ENCODE measurements around the gene TMC5.

The TMC5 gene

GRCh38 chr16:19527161-19527560 lies 109.5 kb downstream of the TMC5 start:
- Histone ChIP-seq H2AK5ac (ENCODE audit: low read length) (no peak overlapping the region), H3K79me1 (ENCODE audit: low read length) (no peaks in the 10 kb centered on the region), H3K79me2 (ENCODE audit: control insufficient read depth, insufficient read depth, low read length, poor library complexity) (peaks cover 2% of the 10 kb centered on the region), H4K91ac (ENCODE audit: low read depth, low read length) (no peak overlapping the region), H2BK12ac (ENCODE audit: low read length) (no peak overlapping the region), H3K4me1 (ENCODE audit: control insufficient read depth in 1 of 2, insufficient read depth in 2 of 2, low read length in 2 of 2) (peaks cover 0 to 2% of the 10 kb centered on the region in 2 experiments), H2BK120ac (ENCODE audit: insufficient read depth, low read length, poor library complexity) (no peak overlapping the region), H3K23ac (ENCODE audit: low read length) (no peak overlapping the region), H2BK5ac (ENCODE audit: low read depth, low read length, poor library complexity) (no peak overlapping the region), H3K4me2 (ENCODE audit: low read length) (no peak overlapping the region), H3K27me3 (ENCODE audit: insufficient read depth, low read length) (no peaks in the 10 kb centered on the region), H4K12ac (ENCODE audit: low read depth, low read length) (no peak overlapping the region), H3K9me3 (ENCODE audit: insufficient read depth, low read depth, low read length) (peaks cover 2% of the 10 kb centered on the region), H3K18ac (ENCODE audit: low read length) (no peak overlapping the region), H3K9ac (ENCODE audit: low read length) (no peak overlapping the region), H3K4me3 (ENCODE audit: low read depth, low read length) (no peak overlapping the region), H2AFZ (ENCODE audit: insufficient read depth, low read length, poor library complexity) (no peak overlapping the region), H3K4ac (ENCODE audit: low read depth, low read length) (no peak overlapping the region), H3K27ac (ENCODE audit: low read depth, low read length) (no peak overlapping the region), H3K36me3 (ENCODE audit: control insufficient read depth in 1 of 2, insufficient read depth in 2 of 2, low read length in 2 of 2) (peaks cover 2% of the 10 kb centered on the region in 2 experiments), H3K14ac (ENCODE audit: low read length) (no peak overlapping the region), H4K8ac (ENCODE audit: low read depth, low read length) (no peak overlapping the region)
- no peak for DNase-seq
- no CpG with 5 or more reads among the region's 1 CpG for WGBS (ENCODE audit: extremely low coverage, insufficient coverage, insufficient read length)

- H3K14ac ChIP-seq (ENCODE audit: low read length) = no peak overlapping the region
- no peak for DNase-seq
- H3K27ac ChIP-seq (ENCODE audit: low read depth, low read length) = no peak overlapping the region
- H2AK5ac ChIP-seq (ENCODE audit: low read length) = no peak overlapping the region
- no peaks in the 10 kb centered on the region for H3K27me3 ChIP-seq (ENCODE audit: insufficient read depth, low read length)
- WGBS (ENCODE audit: extremely low coverage, insufficient coverage, insufficient read length) = no CpG with 5 or more reads among the region's 3 CpGs
- no peak overlapping the region for H2BK12ac ChIP-seq (ENCODE audit: low read length)
- H3K79me1 ChIP-seq (ENCODE audit: low read length) = no peaks in the 10 kb centered on the region
- H3K4me2 ChIP-seq (ENCODE audit: low read length) = no peak overlapping the region
- H2BK5ac ChIP-seq (ENCODE audit: low read depth, low read length, poor library complexity) = no peak overlapping the region
- no peak overlapping the region for H2BK120ac ChIP-seq (ENCODE audit: insufficient read depth, low read length, poor library complexity)
- peaks cover 2% of the 10 kb centered on the region for H3K9me3 ChIP-seq (ENCODE audit: insufficient read depth, low read depth, low read length)
- no peak overlapping the region for H4K12ac ChIP-seq (ENCODE audit: low read depth, low read length)
- no peak overlapping the region for H4K8ac ChIP-seq (ENCODE audit: low read depth, low read length)
- H3K36me3 ChIP-seq (ENCODE audit: control insufficient read depth in 1 of 2, insufficient read depth in 2 of 2, low read length in 2 of 2) = peaks cover 2% of the 10 kb centered on the region in 2 experiments
- peaks cover 2% of the 10 kb centered on the region for H3K79me2 ChIP-seq (ENCODE audit: control insufficient read depth, insufficient read depth, low read length, poor library complexity)
- H3K4me3 ChIP-seq (ENCODE audit: low read depth, low read length) = no peak overlapping the region
- H4K91ac ChIP-seq (ENCODE audit: low read depth, low read length) = no peak overlapping the region
- no peak overlapping the region for H3K23ac ChIP-seq (ENCODE audit: low read length)
- no peak overlapping the region for H3K4ac ChIP-seq (ENCODE audit: low read depth, low read length)
- H3K4me1 ChIP-seq (ENCODE audit: control insufficient read depth in 1 of 2, insufficient read depth in 2 of 2, low read length in 2 of 2) = peaks cover 0 to 2% of the 10 kb centered on the region in 2 experiments
- no peak overlapping the region for H3K18ac ChIP-seq (ENCODE audit: low read length)
- H2AFZ ChIP-seq (ENCODE audit: insufficient read depth, low read length, poor library complexity) = no peak overlapping the region
- no peak overlapping the region for H3K9ac ChIP-seq (ENCODE audit: low read length)
Observed at GRCh38 chr16:19528666-19529065, 111.0 kb downstream of the TMC5 start.

GRCh38 chr16:19532601-19533000 lies 114.9 kb downstream of the TMC5 start:
- Histone ChIP-seq H3K9me3 (ENCODE audit: insufficient read depth, low read depth, low read length) (no peaks in the 10 kb centered on the region), H3K79me1 (ENCODE audit: low read length) (no peaks in the 10 kb centered on the region), H3K79me2 (ENCODE audit: control insufficient read depth, insufficient read depth, low read length, poor library complexity) (no peaks in the 10 kb centered on the region), H3K9ac (ENCODE audit: low read length) (no peak overlapping the region), H4K8ac (ENCODE audit: low read depth, low read length) (no peak overlapping the region), H3K4ac (ENCODE audit: low read depth, low read length) (no peak overlapping the region), H3K36me3 (ENCODE audit: control insufficient read depth in 1 of 2, insufficient read depth in 2 of 2, low read length in 2 of 2) (peaks cover 2% of the 10 kb centered on the region in 2 experiments), H2BK12ac (ENCODE audit: low read length) (no peak overlapping the region), H2AFZ (ENCODE audit: insufficient read depth, low read length, poor library complexity) (no peak overlapping the region), H3K18ac (ENCODE audit: low read length) (no peak overlapping the region), H3K14ac (ENCODE audit: low read length) (no peak overlapping the region), H3K4me2 (ENCODE audit: low read length) (no peak overlapping the region), H4K91ac (ENCODE audit: low read depth, low read length) (no peak overlapping the region), H3K4me1 (ENCODE audit: control insufficient read depth in 1 of 2, insufficient read depth in 2 of 2, low read length in 2 of 2) (no peaks in the 10 kb centered on the region), H3K23ac (ENCODE audit: low read length) (no peak overlapping the region), H2BK120ac (ENCODE audit: insufficient read depth, low read length, poor library complexity) (no peak overlapping the region), H3K27me3 (ENCODE audit: insufficient read depth, low read length) (no peaks in the 10 kb centered on the region), H4K12ac (ENCODE audit: low read depth, low read length) (no peak overlapping the region), H3K4me3 (ENCODE audit: low read depth, low read length) (no peak overlapping the region), H2BK5ac (ENCODE audit: low read depth, low read length, poor library complexity) (no peak overlapping the region), H2AK5ac (ENCODE audit: low read length) (no peak overlapping the region), H3K27ac (ENCODE audit: low read depth, low read length) (no peak overlapping the region)
- no CpG with 5 or more reads among the region's 1 CpG for WGBS (ENCODE audit: extremely low coverage, insufficient coverage, insufficient read length)
- DNase-seq = no peak

- Histone ChIP-seq H3K79me2 (ENCODE audit: control insufficient read depth, insufficient read depth, low read length, poor library complexity) (no peaks in the 10 kb centered on the region), H2AFZ (ENCODE audit: insufficient read depth, low read length, poor library complexity) (no peak overlapping the region), H3K4me1 (ENCODE audit: control insufficient read depth in 1 of 2, insufficient read depth in 2 of 2, low read length in 2 of 2) (no peaks in the 10 kb centered on the region), H3K9ac (ENCODE audit: low read length) (no peak overlapping the region), H3K36me3 (ENCODE audit: control insufficient read depth in 1 of 2, insufficient read depth in 2 of 2, low read length in 2 of 2) (peaks cover 0 to 4% of the 10 kb centered on the region in 2 experiments), H2BK12ac (ENCODE audit: low read length) (no peak overlapping the region), H3K9me3 (ENCODE audit: insufficient read depth, low read depth, low read length) (no peaks in the 10 kb centered on the region), H3K14ac (ENCODE audit: low read length) (no peak overlapping the region), H3K18ac (ENCODE audit: low read length) (no peak overlapping the region), H4K8ac (ENCODE audit: low read depth, low read length) (no peak overlapping the region), H4K91ac (ENCODE audit: low read depth, low read length) (no peak overlapping the region), H2AK5ac (ENCODE audit: low read length) (no peak overlapping the region), H3K4me2 (ENCODE audit: low read length) (no peak overlapping the region), H3K27ac (ENCODE audit: low read depth, low read length) (no peak overlapping the region), H2BK5ac (ENCODE audit: low read depth, low read length, poor library complexity) (no peak overlapping the region), H4K12ac (ENCODE audit: low read depth, low read length) (no peak overlapping the region), H3K4me3 (ENCODE audit: low read depth, low read length) (no peak overlapping the region), H3K4ac (ENCODE audit: low read depth, low read length) (no peak overlapping the region), H3K27me3 (ENCODE audit: insufficient read depth, low read length) (no peaks in the 10 kb centered on the region), H3K79me1 (ENCODE audit: low read length) (no peaks in the 10 kb centered on the region), H2BK120ac (ENCODE audit: insufficient read depth, low read length, poor library complexity) (no peak overlapping the region), H3K23ac (ENCODE audit: low read length) (no peak overlapping the region)
- WGBS (ENCODE audit: extremely low coverage, insufficient coverage, insufficient read length) = no CpG with 5 or more reads among the region's 6 CpGs
- peak; percentile 67 to 85 for DNase-seq
Observed at GRCh38 chr16:19540241-19540970, 122.7 kb downstream of the TMC5 start.
